Colonic mucosa (tissue), 4 donors: ENCODE data around the gene SMAD3. TPM values are rescaled to one million over a fixed set of nuclear protein-coding genes. Genes with fewer than 3 reads are reported as not detected.

Experiments
- DNase-seq: peaks from one replicate; pipeline ENCODE4 v3.0.0-alpha.2; 2020
- H3K27ac ChIP-seq: fragments of 200-600 bp; one replicate; pipeline ENCODE4 v1.8.0; 2021
- H3K27me3 ChIP-seq: fragments of 200-600 bp; one replicate; pipeline ENCODE4 v1.8.0; 2021
- H3K36me3 ChIP-seq: fragments of 200-600 bp; one replicate; pipeline ENCODE4 v1.8.0; 2021
- H3K4me1 ChIP-seq: fragments of 200-600 bp; one replicate; pipeline ENCODE4 v1.8.0; 2021; ENCODE audit warnings: mild to moderate bottlenecking
- H3K4me3 ChIP-seq: fragments of 200-600 bp; one replicate; pipeline ENCODE4 v1.8.0; 2021
- H3K9ac ChIP-seq, 2 donors: one replicate each; pipeline ENCODE4 v1.7.0; 2013; ENCODE audit warnings: control low read depth in 2 of 2, low read depth in 2 of 2, low read length in 2 of 2
- H3K9me3 ChIP-seq: fragments of 200-600 bp; one replicate; pipeline ENCODE4 v1.8.0; 2021
- intact Hi-C: fragments of 100-400 bp; cut with DNase I; formaldehyde crosslinking; loops from one replicate; pipeline ENCODE4 v1.14.1; 2022
- total RNA-seq, 2 donors: library from RNA; stranded (reverse); fragmentation: NEBNext Ultra II Directional in 1 of 2; extraction: Animal tissue kit (Norgen Biotek cat#: 25700) in 1 of 2; gene quantifications; one replicate each; pipeline ENCODE4 v1.2.1, GENCODE V29; 2021
- TF ChIP-seq, protein P1 (sequence below): fragments of 200-600 bp; IDR thresholded peaks from one replicate; pipeline ENCODE4 v1.8.0; 2022; ENCODE audit warnings: antibody characterized with exemption, mild to moderate bottlenecking
- donor health status: healthy.
- donor health status: DM: no; HTN: no; CAD: no.
- donor health status: DM: no; HTN: no; CAD: no.

The SMAD3 gene
- total RNA-seq, 2 donors from 2014 or later, result 38.6 to 62.1 TPM

DNA sequence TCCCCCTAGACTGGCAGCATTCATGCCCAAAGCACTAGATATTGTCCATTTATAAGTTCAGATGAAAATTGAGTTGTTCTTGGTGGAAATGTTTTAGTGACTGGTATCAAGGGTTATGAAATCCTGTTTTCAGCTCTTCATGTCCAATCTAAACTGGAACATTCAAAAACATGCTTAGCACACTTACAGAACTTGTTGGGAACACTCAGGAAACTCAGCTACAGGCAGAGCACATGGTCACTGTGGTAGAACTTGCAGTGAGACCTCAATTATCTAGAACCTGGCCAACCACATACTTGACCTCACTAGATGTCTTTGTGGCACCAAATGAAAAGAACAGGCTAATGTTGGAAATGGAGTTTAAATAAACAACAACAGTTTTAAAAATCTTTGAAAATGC lies 88.8 kb downstream of the SMAD3 start:
- H3K4me3 ChIP-seq, result no peak overlapping the region
- intact Hi-C loops, result no loop called here
- TF ChIP-seq, protein P1, sequence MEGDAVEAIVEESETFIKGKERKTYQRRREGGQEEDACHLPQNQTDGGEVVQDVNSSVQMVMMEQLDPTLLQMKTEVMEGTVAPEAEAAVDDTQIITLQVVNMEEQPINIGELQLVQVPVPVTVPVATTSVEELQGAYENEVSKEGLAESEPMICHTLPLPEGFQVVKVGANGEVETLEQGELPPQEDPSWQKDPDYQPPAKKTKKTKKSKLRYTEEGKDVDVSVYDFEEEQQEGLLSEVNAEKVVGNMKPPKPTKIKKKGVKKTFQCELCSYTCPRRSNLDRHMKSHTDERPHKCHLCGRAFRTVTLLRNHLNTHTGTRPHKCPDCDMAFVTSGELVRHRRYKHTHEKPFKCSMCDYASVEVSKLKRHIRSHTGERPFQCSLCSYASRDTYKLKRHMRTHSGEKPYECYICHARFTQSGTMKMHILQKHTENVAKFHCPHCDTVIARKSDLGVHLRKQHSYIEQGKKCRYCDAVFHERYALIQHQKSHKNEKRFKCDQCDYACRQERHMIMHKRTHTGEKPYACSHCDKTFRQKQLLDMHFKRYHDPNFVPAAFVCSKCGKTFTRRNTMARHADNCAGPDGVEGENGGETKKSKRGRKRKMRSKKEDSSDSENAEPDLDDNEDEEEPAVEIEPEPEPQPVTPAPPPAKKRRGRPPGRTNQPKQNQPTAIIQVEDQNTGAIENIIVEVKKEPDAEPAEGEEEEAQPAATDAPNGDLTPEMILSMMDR, result no peak
- no peaks in the 10 kb centered on the region for H3K27me3 ChIP-seq
- no peak overlapping the region for H3K9ac ChIP-seq
- no peak for DNase-seq
- H3K4me1 ChIP-seq, result peaks cover 5% of the 10 kb centered on the region
- no peaks in the 10 kb centered on the region for H3K9me3 ChIP-seq
- no peaks in the 10 kb centered on the region for H3K36me3 ChIP-seq
- H3K27ac ChIP-seq, result no peak overlapping the region

DNA sequence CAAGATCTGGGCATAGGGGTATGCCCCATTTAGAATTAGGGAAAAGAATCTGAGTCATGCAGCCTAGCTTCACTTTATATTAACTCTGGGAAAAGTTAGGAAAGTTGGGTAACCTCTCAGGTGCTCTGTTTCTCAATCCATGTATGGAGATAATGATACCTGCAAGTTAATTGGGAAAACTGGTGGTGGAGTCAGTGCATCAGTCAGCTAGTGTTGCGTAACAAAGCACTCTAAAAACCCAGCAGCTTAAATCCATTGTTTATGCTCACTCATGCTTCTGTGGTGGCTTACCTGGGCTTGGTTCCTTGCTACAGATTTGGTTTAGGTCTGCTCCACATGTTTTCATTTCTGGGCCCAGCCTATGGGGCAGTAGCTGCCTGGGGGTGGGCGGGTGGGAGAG lies 91.0 kb downstream of the SMAD3 start:
- no peaks in the 10 kb centered on the region for H3K27me3 ChIP-seq
- TF ChIP-seq, protein P1, result no peak
- no peaks in the 10 kb centered on the region for H3K9me3 ChIP-seq
- no peak overlapping the region for H3K4me3 ChIP-seq
- H3K36me3 ChIP-seq, result no peaks in the 10 kb centered on the region
- intact Hi-C loops, result no loop called here
- no peak overlapping the region for H3K27ac ChIP-seq
- no peak for DNase-seq
- H3K4me1 ChIP-seq, result peaks cover 4% of the 10 kb centered on the region
- H3K9ac ChIP-seq, result no peak overlapping the region

DNA sequence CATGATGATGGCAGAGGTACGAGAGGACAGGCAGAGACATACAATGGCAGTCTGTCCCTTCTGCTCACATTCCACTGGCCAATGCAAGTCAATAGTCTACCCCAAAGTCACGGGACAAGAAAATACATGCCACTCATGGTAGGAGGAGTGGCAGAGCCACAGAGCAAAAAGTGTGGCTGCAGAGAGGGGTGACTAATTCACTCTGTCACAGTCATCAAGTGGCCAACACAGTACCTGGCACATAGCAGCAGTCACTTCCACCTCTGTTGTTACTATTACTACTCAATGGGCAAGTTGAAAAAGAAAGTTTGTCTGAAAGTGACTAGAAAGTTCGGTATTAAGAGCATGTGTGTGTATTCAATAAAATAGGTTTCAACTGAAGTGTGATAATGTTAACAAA lies 91.4 kb downstream of the SMAD3 start:
- no peak overlapping the region for H3K9ac ChIP-seq
- H3K4me3 ChIP-seq, result no peak overlapping the region
- no peaks in the 10 kb centered on the region for H3K9me3 ChIP-seq
- TF ChIP-seq, protein P1, result no peak
- peaks cover 6% of the 10 kb centered on the region for H3K4me1 ChIP-seq
- H3K36me3 ChIP-seq, result no peaks in the 10 kb centered on the region
- H3K27ac ChIP-seq, result no peak overlapping the region
- intact Hi-C loops, result no loop called here
- no peaks in the 10 kb centered on the region for H3K27me3 ChIP-seq
- no peak for DNase-seq

DNA sequence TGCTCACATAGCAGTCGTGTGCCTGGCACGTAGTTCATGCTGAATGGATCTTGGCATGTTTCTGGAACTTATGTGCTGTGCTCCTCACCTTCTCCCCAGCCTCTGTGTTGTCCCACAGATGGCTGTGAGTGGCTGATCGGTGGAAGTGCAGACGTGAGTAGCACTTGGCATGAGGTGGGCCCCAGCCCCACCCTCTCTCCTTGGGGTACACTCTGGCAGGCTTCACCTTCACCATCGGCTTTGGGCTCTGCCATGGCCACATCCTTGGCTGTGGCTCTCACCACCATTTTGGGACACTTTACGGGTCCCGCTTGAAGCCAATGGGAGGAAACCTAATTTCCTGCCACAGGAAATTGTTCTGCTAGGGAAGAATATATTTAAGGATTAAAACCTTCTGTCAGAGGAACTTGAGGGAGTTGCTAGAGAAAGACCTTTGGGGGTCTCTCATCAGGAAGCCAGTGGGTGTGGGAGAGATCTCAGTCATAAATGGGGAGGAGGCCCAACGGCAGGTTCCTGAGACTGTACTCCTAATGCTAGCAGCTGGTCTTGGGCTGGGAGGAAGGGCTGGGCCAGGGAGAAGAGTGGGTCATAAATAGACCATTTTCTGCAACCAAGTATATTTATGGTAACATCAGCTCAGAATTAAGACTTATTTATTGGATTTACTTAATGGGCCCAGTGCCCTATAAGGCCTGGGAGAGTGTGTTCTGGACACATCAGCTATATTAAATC lies 92.3 kb downstream of the SMAD3 start:
- TF ChIP-seq, protein P1, result no peak
- peaks cover 6% of the 10 kb centered on the region for H3K4me1 ChIP-seq
- H3K9me3 ChIP-seq, result no peaks in the 10 kb centered on the region
- H3K4me3 ChIP-seq, result no peak overlapping the region
- H3K9ac ChIP-seq, result no peak overlapping the region
- DNase-seq, result no peak
- no peaks in the 10 kb centered on the region for H3K36me3 ChIP-seq
- no peaks in the 10 kb centered on the region for H3K27me3 ChIP-seq
- intact Hi-C loops, result no loop called here
- no peak overlapping the region for H3K27ac ChIP-seq

DNA sequence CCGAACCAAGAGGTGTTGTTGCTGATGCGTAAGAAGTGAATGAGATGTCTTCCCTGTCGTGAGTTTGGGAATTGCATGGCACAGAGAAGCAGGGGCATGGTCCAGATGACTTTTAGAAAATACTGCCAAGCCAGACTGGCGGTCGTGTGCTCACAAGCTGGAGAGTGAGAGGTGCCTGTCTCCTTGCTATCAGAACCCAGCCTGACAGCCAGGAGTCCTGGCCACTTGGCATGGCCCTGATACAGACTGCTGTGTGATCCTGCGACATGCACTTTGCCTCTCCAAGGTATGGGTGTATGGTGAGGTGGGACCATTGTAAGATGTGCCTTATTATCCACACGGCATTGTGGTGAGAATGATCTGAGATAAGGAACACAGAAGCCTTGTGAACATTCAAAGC lies 93.0 kb downstream of the SMAD3 start:
- Histone ChIP-seq H3K9ac (no peak overlapping the region), H3K4me1 (peaks cover 6% of the 10 kb centered on the region), H3K9me3 (no peaks in the 10 kb centered on the region), H3K4me3 (no peak overlapping the region), H3K27ac (no peak overlapping the region), H3K36me3 (no peaks in the 10 kb centered on the region), H3K27me3 (no peaks in the 10 kb centered on the region)
- DNase-seq, result no peak
- TF ChIP-seq, protein P1, result no peak
- intact Hi-C loops, result no loop called here
